Measurements from ENCODE around the gene TF. TPM values are rescaled to one million over a fixed set of nuclear protein-coding genes. Genes with fewer than 3 reads are reported as not detected.
"Not testable (repeated sequence)": the region's sequence is repeated elsewhere in the genome, so short reads cannot be mapped to it uniquely, and the experiment has no call there.

Gene TF
- 0.36 TPM for polyA plus RNA-seq (2013, experiment 1 of 2; ENCODE audit: insufficient read length)
- 0.26 TPM for polyA plus RNA-seq (2013, experiment 2 of 2; ENCODE audit: insufficient read length)

GRCh38 chr3:133745981-133746711 is at the start of gene TF:
TSS of gene TF (plus strand) at chr3:133746393. CDS start at chr3:133746441, 48 bp downstream.
- DNase-seq: no peak

- DNase-seq: no peak
These were observed 48.2 kb upstream of the TF start for GRCh38 chr3:133697960-133698359.

GRCh38 chr3:133699467-133699866 is 46.7 kb upstream of the TF start:
- no peak for DNase-seq

GRCh38 chr3:133699903-133700302 is 46.3 kb upstream of the TF start:
- no peak for DNase-seq

GRCh38 chr3:133700351-133700750 is 45.8 kb upstream of the TF start:
- DNase-seq: no peak

GRCh38 chr3:133701435-133702358 is 44.5 kb upstream of the TF start:
- DNase-seq: no peak

GRCh38 chr3:133703915-133704314 is 42.3 kb upstream of the TF start:
- no peak for DNase-seq

GRCh38 chr3:133706033-133706432 is 40.2 kb upstream of the TF start:
- no peak for DNase-seq

GRCh38 chr3:133709139-133709750 is 36.9 kb upstream of the TF start:
- DNase-seq: no peak

GRCh38 chr3:133711013-133711412 is 35.2 kb upstream of the TF start:
- DNase-seq: no peak

- DNase-seq: no peak
These were observed 34.2 kb upstream of the TF start for GRCh38 chr3:133712017-133712416.

- DNase-seq: no peak
These were observed 32.8 kb upstream of the TF start for GRCh38 chr3:133713347-133713746.

- no peak for DNase-seq
These were observed 28.8 kb upstream of the TF start for GRCh38 chr3:133717424-133717823.

GRCh38 chr3:133722935-133723334 is 23.3 kb upstream of the TF start:
- DNase-seq: no peak

GRCh38 chr3:133730993-133731392 is 15.2 kb upstream of the TF start:
- DNase-seq: no peak

- DNase-seq: not testable (repeated sequence)
These were observed 14.0 kb upstream of the TF start for GRCh38 chr3:133732231-133732630.

GRCh38 chr3:133733226-133733625 is 13.0 kb upstream of the TF start:
- no peak for DNase-seq

GRCh38 chr3:133734305-133734704 is 11.9 kb upstream of the TF start:
- no peak for DNase-seq

- peak; percentile 8 for DNase-seq
These were observed 3.7 kb upstream of the TF start for GRCh38 chr3:133742351-133743091.

- DNase-seq: no peak
These were observed 2.0 kb upstream of the TF start for GRCh38 chr3:133744241-133744640.

- DNase-seq: no peak
These were observed 1.1 kb upstream of the TF start for GRCh38 chr3:133745108-133745507.

GRCh38 chr3:133746712-133747066 is 496 bp downstream of the TF start:
- no peak for DNase-seq

GRCh38 chr3:133747373-133747772 is 1.2 kb downstream of the TF start:
- DNase-seq: no peak

Measured in fibroblast of skin of abdomen (primary cell).